Astrocyte of the cerebellum (primary cell): ENCODE measurements around the gene CHAF1A.

Source experiments
- DNase-seq: peaks from one replicate; pipeline ENCODE4 v3.0.0-alpha.2; 2011; ENCODE audit warnings: low read depth
- H3K4me3 ChIP-seq: 2 replicates; pipeline ENCODE4 v1.5.1; 2011; ENCODE audit warnings: mild to moderate bottlenecking, low read depth, low read length, moderate library complexity
- CTCF ChIP-seq: IDR thresholded peaks from 2 replicates; pipeline ENCODE4 v1.5.1; 2012; ENCODE audit warnings: low read length, low read depth, moderate library complexity, mild to moderate bottlenecking; ENCODE audit errors: missing control alignments
- in situ Hi-C: cut with HindIII; loops from 2 replicates; pipeline ENCODE4 v1.10.0; 2017; ENCODE audit warnings: low sequenced_read_pairs

The CHAF1A gene

DNA sequence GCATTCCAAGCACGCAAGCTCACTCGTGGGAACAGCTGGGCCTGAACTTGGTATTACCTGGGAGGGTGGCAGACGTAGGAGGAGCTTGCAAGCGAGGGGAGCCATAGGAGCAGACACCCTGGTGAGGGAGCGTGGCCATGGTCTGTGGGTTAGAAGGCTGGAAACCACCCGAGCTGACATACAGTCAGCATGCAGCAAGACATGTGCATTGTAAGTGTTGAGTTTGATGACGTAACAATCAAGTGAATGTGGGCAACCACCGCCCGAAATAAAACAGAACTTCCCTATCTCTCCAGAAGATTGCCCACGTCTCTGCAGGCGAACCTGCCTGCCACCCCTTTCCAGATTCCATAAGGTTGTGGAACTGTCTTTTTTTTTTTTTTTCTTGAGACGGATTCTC lies 28.3 kb downstream of the CHAF1A start:
- TF ChIP-seq CTCF: no peak
- H3K4me3 ChIP-seq: no peak overlapping the region
- in situ Hi-C loops: no loop called here
- DNase-seq: no peak

GRCh38 chr19:4431296-4431695 lies 28.9 kb downstream of the CHAF1A start:
- TF ChIP-seq CTCF: no peak
- DNase-seq: no peak
- in situ Hi-C loops: no loop called here
- no peak overlapping the region for H3K4me3 ChIP-seq

- in situ Hi-C loops: no loop called here
- H3K4me3 ChIP-seq: no peak overlapping the region
- no peak for DNase-seq
- no peak for TF ChIP-seq CTCF
Measured at GRCh38 chr19:4431808-4432674, 29.6 kb downstream of the CHAF1A start.

GRCh38 chr19:4432918-4433506 lies 30.6 kb downstream of the CHAF1A start:
- no peak for DNase-seq
- no peak overlapping the region for H3K4me3 ChIP-seq
- in situ Hi-C loops: no loop called here
- no peak for TF ChIP-seq CTCF

DNA sequence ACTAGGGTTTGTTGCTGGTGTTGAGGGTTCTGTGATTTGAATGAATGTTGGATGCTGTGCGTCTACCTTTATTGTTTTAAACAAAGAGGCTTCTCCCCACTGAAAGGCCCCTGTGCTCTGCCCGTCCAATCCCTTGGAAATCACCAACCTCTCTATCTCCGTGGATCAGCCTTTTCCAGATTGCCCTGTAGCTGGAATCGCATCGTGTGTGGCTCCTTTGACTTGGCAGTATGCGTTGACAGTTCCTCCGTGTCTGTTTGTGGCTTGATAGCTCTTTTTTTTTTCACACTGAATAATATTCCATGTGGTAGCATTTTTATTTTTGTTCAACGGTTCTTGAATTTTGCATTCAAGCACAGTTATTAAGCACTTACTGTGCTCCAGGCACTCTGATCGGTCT lies 32.0 kb downstream of the CHAF1A start:
- no peak overlapping the region for H3K4me3 ChIP-seq
- TF ChIP-seq CTCF: no peak
- DNase-seq: no peak
- in situ Hi-C loops: no loop called here

GRCh38 chr19:4436231-4436630 lies 33.8 kb downstream of the CHAF1A start:
- TF ChIP-seq CTCF: no peak
- no peak overlapping the region for H3K4me3 ChIP-seq
- DNase-seq: no peak
- in situ Hi-C loops: no loop called here
